DND-41 (cell line): Measurements from ENCODE around the gene CLRN2.
"Not testable (repeated sequence)": the region's sequence is repeated elsewhere in the genome, so short reads cannot be mapped to it uniquely, and the experiment has no call there.

Source experiments
- ATAC-seq: fragments of 200-7000 bp; cut with Tn5 transposase; 3 replicates; pipeline ENCODE4 v1.9.1; 2021; ENCODE audit warnings: low read depth; ENCODE audit not compliant: insufficient read depth
- DNase-seq: peaks from one replicate; pipeline ENCODE4 v3.0.0-alpha.2; 2020
- H2AFZ ChIP-seq: 2 replicates; pipeline ENCODE4 v1.6.0; 2012; ENCODE audit warnings: low read depth, low read length
- H3K27ac ChIP-seq: 2 replicates; pipeline ENCODE4 v1.5.1; 2012; ENCODE audit warnings: low read length, inconsistent platforms
- H3K27me3 ChIP-seq: fragments of 200-600 bp; sonication (generic); 2 replicates; pipeline ENCODE4 v1.6.0; 2012; ENCODE audit warnings: low read length, mild to moderate bottlenecking, inconsistent platforms; ENCODE audit not compliant: insufficient read depth, poor library complexity
- H3K36me3 ChIP-seq: 2 replicates; pipeline ENCODE4 v1.5.1; 2012; ENCODE audit warnings: low read length, inconsistent platforms; ENCODE audit not compliant: insufficient read depth
- H3K4me1 ChIP-seq: 2 replicates; pipeline ENCODE4 v1.5.1; 2012; ENCODE audit warnings: mild to moderate bottlenecking, low read length; ENCODE audit not compliant: insufficient read depth
- H3K4me2 ChIP-seq: 2 replicates; pipeline ENCODE4 v1.6.0; 2012; ENCODE audit warnings: mild to moderate bottlenecking, moderate library complexity, low read length, inconsistent platforms; ENCODE audit not compliant: insufficient read depth
- H3K4me3 ChIP-seq, 2 experiments: fragments of 200-600 bp in 1 of 2; shearing (Covaris generic) in 1 of 2; 2 replicates each; pipeline ENCODE4 v1.5.1; 2012 to 2016; ENCODE audit warnings: inconsistent platforms in 2 of 2, low read length in 2 of 2, mild to moderate bottlenecking in 2 of 2, low read depth in 1 of 2, moderate library complexity in 1 of 2
- H3K79me2 ChIP-seq: 2 replicates; pipeline ENCODE4 v1.6.0; 2012; ENCODE audit warnings: low read length, inconsistent platforms; ENCODE audit not compliant: insufficient read depth
- H3K9ac ChIP-seq: 2 replicates; pipeline ENCODE4 v1.6.0; 2012; ENCODE audit warnings: low read depth, mild to moderate bottlenecking, inconsistent platforms, low read length, moderate library complexity
- H3K9me3 ChIP-seq: 2 replicates; pipeline ENCODE4 v1.5.1; 2012; ENCODE audit warnings: low read length, moderate library complexity, mild to moderate bottlenecking, inconsistent platforms; ENCODE audit not compliant: insufficient read depth, severe bottlenecking
- H4K20me1 ChIP-seq: 2 replicates; pipeline ENCODE4 v1.6.0; 2012; ENCODE audit warnings: low read length; ENCODE audit not compliant: insufficient read depth
- EZH2 ChIP-seq: IDR thresholded peaks from 3 replicates; pipeline ENCODE4 v1.6.1; 2012; ENCODE audit warnings: borderline replicate concordance, low read depth, mild to moderate bottlenecking, moderate library complexity, low read length, inconsistent platforms; ENCODE audit not compliant: severe bottlenecking
- TF ChIP-seq, protein P1 (sequence below): IDR thresholded peaks from 2 replicates; pipeline ENCODE4 v1.5.1; 2012; ENCODE audit warnings: borderline replicate concordance, low read length, moderate library complexity, mild to moderate bottlenecking; ENCODE audit not compliant: poor library complexity, severe bottlenecking; ENCODE audit errors: extremely low read depth

Gene CLRN2

DNA sequence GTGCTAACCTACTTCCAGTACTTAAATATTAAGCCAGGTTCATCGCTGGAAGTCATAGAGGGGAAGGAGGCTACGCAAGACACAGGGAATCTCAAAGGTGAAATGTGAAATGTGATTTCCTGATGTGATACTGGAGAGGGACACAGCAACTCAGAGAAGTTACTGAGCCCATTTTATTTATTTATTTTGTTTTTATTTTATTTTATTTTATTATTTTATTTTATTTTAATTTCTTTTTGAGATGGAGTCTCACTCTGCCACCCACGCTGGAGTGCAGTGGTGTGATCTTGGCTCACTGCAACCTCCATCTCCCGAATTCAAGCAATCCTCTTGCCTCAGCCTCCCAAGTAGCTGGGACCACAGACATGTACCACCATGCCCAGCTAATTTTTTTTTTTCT, 19.7 kb downstream of the CLRN2 start:
- DNase-seq (no peak), ATAC-seq (no peak)
- no peaks in the 10 kb centered on the region for H3K36me3 ChIP-seq
- H4K20me1 ChIP-seq = no peaks in the 10 kb centered on the region
- H3K4me2 ChIP-seq = no peak overlapping the region
- TF ChIP-seq, protein P1, sequence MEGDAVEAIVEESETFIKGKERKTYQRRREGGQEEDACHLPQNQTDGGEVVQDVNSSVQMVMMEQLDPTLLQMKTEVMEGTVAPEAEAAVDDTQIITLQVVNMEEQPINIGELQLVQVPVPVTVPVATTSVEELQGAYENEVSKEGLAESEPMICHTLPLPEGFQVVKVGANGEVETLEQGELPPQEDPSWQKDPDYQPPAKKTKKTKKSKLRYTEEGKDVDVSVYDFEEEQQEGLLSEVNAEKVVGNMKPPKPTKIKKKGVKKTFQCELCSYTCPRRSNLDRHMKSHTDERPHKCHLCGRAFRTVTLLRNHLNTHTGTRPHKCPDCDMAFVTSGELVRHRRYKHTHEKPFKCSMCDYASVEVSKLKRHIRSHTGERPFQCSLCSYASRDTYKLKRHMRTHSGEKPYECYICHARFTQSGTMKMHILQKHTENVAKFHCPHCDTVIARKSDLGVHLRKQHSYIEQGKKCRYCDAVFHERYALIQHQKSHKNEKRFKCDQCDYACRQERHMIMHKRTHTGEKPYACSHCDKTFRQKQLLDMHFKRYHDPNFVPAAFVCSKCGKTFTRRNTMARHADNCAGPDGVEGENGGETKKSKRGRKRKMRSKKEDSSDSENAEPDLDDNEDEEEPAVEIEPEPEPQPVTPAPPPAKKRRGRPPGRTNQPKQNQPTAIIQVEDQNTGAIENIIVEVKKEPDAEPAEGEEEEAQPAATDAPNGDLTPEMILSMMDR = no peak
- no peak for TF ChIP-seq EZH2
- no peaks in the 10 kb centered on the region for H3K9me3 ChIP-seq
- no peak overlapping the region for H3K4me3 ChIP-seq
- no peak overlapping the region for H2AFZ ChIP-seq
- no peaks in the 10 kb centered on the region for H3K79me2 ChIP-seq
- H3K4me1 ChIP-seq = no peaks in the 10 kb centered on the region
- H3K27ac ChIP-seq = no peak overlapping the region
- H3K27me3 ChIP-seq = no peaks in the 10 kb centered on the region
- H3K9ac ChIP-seq = no peak overlapping the region

DNA sequence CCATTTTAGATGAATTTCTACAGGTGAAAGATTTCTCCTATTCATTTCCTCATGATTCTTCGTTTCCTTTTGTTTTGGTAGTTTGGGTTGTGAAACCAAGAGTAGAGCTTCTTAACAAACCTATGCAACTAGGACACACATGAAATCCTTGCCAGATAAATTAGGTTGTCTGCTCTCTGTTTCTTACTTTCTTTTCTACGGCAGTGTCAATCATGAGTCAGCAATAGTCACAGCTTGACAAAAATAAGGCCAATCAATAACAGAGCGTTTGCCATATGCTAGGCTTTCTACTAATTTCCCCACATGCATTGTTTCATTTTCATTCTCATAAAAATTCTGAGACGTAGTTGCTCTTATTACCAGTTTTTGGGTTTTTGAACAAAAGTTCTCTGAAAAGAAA, 20.3 kb downstream of the CLRN2 start:
- no peak overlapping the region for H2AFZ ChIP-seq
- no peak overlapping the region for H3K4me2 ChIP-seq

DNA sequence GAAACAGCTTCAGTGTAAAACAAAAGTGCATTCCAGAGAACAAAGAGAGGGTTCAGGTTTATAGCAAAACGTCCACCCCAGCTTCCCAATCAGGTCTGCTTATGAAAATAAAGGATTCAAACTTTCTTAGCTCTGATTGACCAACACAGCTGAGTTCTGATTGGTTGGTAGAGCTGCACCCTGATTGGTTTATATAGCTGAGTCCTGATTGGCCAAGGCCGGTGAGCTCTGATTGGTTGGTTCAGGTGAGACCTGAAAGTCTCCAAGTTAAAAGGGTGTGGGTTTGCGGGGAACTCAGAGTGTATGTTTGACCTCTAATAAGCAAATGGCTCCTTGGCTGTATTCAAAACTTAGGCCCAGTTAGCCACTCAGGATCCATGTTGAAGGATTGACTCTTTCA, 20.9 kb downstream of the CLRN2 start:
- no peak overlapping the region for H3K9ac ChIP-seq
- no peak overlapping the region for H3K27ac ChIP-seq
- H3K4me3 ChIP-seq = no peak overlapping the region
- no peak for DNase-seq
- TF ChIP-seq, protein P1 = no peak
- no peak for TF ChIP-seq EZH2
- no peak for ATAC-seq
- H3K36me3 ChIP-seq = no peaks in the 10 kb centered on the region
- H3K27me3 ChIP-seq = peaks cover 3% of the 10 kb centered on the region
- H3K4me1 ChIP-seq = no peaks in the 10 kb centered on the region
- no peak overlapping the region for H3K4me2 ChIP-seq
- H3K9me3 ChIP-seq = no peaks in the 10 kb centered on the region
- no peaks in the 10 kb centered on the region for H3K79me2 ChIP-seq
- H4K20me1 ChIP-seq = no peaks in the 10 kb centered on the region
- no peak overlapping the region for H2AFZ ChIP-seq

More for the DNA sequence above, 20.3 kb downstream of the CLRN2 start:
- no peak overlapping the region for H3K27ac ChIP-seq
- no peak overlapping the region for H3K9ac ChIP-seq
- H4K20me1 ChIP-seq = no peaks in the 10 kb centered on the region
- no peaks in the 10 kb centered on the region for H3K4me1 ChIP-seq
- no peak overlapping the region for H3K4me3 ChIP-seq
- peaks cover 1% of the 10 kb centered on the region for H3K27me3 ChIP-seq
- no peaks in the 10 kb centered on the region for H3K79me2 ChIP-seq
- H3K9me3 ChIP-seq = no peaks in the 10 kb centered on the region
- ATAC-seq (no peak), DNase-seq (no peak)
- H3K36me3 ChIP-seq = no peaks in the 10 kb centered on the region
- TF ChIP-seq, protein P1 = no peak
- TF ChIP-seq EZH2 = no peak

DNA sequence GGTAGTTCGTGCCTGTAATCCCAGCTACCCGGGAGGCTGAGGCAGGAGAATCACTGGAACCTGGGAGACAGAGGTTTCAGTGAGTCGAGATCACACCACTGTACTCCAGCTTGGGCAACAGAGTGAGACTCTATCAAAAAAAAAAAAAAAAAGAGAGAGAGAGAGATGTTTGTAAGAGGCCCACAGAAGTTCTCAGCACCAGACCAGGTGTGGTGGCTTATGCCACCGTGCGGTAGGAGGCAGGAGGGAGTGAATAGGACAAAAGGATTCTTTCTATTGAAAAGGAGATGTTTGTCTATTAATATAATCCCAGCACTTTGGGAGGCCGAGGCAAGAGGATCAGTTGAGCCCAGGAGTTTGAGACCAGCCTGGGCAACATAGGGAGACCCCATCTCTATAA, 22.1 kb downstream of the CLRN2 start:
- H3K27me3 ChIP-seq, H3K79me2 ChIP-seq, H3K36me3 ChIP-seq, H3K4me3 ChIP-seq, H3K9ac ChIP-seq, H4K20me1 ChIP-seq, H3K9me3 ChIP-seq, DNase-seq, H3K4me2 ChIP-seq, H3K27ac ChIP-seq, H2AFZ ChIP-seq, H3K4me1 ChIP-seq, ATAC-seq: not testable (repeated sequence)
